ENCODE results near the gene SLC49A3.

SLC49A3 gene

GRCh38 chr4:664713-665231 lies 24.2 kb downstream of the SLC49A3 start:
- DNase-seq, result no peak

GRCh38 chr4:663438-664428 lies 25.2 kb downstream of the SLC49A3 start:
- no peak for DNase-seq

GRCh38 chr4:663046-663437 lies 25.9 kb downstream of the SLC49A3 start:
- no peak for DNase-seq

- DNase-seq, result no peak
Measured at GRCh38 chr4:661881-662761, 26.8 kb downstream of the SLC49A3 start.

- no peak for DNase-seq
Measured at GRCh38 chr4:661231-661630, 27.7 kb downstream of the SLC49A3 start.

GRCh38 chr4:660401-660800 lies 28.6 kb downstream of the SLC49A3 start:
- no peak for DNase-seq

- DNase-seq, result no peak
Measured at GRCh38 chr4:659851-660250, 29.1 kb downstream of the SLC49A3 start.

DNA sequence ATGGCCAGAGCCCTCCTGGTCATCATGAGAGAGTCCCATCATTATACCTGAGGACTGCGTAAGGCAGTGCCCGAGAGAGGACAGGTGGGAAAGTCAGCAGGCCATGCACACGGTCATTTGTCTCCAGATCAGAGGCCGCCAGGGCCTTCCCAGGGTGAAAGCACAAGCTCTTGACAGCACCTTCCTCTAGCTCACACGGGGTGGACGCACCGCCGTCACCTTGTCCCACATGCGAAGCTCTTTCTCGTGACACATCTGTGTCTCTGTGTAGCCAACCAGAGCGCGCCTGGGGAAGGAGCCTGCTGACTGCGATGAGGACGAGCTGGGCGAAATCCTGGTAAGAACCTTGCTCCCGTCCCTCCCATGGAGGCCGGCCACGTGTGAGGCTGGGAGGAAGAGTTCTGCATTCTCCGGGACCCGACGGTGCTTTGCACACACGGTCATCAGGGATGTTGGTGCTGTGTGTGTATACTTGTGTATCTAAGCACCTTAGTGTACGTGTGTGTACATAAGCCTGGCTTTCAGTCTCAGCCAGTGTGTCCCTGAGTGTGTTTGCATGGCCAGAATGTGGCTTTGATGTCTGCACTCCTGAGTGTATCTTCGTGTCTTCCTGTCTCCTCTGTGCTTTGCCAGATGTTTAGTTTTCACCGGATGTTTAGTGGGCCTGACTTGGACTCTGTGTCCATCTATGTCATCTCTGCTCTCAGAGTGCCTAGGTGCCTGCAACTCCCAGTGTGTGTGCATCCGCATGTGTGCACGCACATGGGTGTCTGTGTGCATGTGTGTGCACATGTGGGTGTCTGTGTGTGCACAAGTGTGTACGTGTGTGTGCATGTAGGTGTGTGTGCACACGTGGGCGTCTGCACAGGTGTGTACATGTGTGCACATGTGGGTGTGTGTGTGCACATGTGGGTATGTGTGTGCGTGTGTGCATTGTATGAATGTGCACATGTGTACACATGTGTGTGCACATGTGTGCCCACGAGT lies 30.0 kb downstream of the SLC49A3 start:
- no peak for DNase-seq

DNA sequence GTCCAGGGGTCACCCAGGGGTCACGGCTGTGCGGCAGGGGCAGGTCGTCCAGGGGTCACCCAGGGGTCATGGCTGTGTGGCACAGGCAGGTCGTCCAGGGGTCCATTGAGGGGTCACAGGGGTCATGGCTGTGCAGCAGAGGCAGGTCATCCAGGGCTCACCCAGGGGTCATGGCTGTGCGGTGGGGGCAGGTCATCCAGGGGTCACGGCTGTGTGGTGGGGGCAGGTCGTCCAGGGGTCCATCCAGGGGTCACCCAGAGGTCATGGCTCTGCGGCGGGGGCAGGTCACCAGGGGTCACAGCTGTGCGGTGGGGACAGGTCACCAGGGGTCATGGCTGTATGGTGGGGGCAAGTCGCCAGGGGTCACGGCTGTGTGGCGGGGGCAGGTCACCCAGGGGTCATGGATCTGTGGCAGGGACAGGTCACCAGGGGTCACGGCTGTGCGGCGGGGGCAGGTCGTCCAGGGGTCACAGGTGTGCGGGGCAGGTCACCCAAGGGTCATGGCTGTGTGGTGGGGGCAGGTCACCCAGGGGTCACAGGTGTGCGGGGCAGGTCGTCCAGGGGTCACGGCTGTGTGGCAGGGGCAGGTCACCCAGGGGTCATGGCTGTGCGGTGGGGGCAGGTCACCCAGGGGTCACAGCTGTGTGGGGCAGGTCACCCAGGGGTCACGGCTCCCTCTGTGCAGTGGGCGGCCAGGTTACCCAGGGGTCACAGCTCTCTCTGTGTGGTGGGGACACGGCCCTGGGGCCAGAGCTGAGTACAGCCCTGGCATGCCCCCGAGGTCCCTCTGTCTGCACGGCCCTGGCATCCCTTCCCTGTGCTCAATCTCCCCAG lies 30.9 kb downstream of the SLC49A3 start:
- DNase-seq, result no peak

DNA sequence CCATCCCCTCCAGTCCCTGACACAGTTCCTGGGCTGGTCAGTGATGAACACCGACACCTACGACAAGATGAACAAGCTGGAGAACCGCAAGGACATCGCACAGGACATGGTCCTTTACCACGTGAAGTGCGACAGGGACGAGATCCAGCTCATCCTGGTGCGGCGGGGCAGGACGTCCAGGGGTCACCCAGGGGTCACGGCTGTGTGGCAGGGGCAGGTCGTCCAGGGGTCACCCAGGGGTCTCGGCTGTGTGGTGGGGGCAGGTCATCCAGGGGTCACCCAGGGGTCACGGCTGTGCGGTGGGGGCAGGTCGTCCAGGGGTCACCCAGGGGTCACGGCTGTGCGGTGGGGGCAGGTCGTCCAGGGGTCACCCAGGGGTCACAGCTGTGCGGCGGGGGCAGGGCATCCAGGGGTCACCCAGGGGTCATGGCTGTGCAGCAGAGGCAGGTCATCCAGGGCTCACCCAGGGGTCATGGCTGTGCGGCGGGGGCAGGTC lies 31.6 kb downstream of the SLC49A3 start:
- no peak for DNase-seq

DNA sequence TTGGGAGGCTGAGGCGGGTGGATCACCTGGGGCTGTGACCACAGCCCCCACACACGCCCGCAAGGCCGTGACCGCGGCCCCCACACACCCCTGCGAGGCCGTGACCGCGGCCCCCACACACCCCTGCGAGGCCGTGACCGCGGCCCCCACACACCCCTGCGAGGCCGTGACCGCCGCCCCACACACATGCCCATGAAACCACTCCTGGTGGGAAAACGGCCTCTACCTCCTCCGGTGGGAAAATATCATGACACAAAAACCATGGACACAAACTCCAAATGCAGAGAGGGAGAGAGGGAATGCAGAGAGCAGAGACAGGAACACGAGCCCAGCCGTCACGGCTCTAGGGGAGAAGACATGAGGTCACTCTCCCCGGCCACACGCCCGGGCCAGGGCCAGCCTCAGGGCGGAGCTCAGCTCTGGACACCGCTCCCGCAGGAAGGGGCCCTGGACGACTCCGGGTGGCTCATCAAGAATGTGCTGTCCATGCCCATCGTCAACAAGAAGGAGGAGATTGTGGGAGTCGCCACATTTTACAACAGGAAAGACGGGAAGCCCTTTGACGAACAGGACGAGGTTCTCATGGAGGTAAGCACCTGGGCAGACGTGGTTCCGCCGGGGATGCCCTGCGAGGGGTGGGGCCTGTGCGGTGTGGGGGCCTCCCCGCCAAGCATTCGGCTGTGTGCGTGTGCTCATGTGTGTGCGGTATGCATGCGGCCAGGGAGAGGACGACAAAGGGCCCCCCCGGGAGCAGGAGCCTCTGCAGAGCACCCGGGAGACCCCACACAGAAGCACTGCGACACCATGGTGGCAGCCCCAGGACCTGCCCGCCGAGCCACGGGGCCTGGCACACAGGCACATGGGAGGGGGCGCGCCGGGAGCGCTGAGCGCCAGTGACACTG lies 32.3 kb downstream of the SLC49A3 start:
- no peak for DNase-seq

- no peak for DNase-seq
Measured at GRCh38 chr4:655464-656151, 33.3 kb downstream of the SLC49A3 start.

GRCh38 chr4:654871-655463 lies 34.0 kb downstream of the SLC49A3 start:
- DNase-seq, result no peak

GRCh38 chr4:654503-654845 lies 34.5 kb downstream of the SLC49A3 start:
- no peak for DNase-seq

DNA sequence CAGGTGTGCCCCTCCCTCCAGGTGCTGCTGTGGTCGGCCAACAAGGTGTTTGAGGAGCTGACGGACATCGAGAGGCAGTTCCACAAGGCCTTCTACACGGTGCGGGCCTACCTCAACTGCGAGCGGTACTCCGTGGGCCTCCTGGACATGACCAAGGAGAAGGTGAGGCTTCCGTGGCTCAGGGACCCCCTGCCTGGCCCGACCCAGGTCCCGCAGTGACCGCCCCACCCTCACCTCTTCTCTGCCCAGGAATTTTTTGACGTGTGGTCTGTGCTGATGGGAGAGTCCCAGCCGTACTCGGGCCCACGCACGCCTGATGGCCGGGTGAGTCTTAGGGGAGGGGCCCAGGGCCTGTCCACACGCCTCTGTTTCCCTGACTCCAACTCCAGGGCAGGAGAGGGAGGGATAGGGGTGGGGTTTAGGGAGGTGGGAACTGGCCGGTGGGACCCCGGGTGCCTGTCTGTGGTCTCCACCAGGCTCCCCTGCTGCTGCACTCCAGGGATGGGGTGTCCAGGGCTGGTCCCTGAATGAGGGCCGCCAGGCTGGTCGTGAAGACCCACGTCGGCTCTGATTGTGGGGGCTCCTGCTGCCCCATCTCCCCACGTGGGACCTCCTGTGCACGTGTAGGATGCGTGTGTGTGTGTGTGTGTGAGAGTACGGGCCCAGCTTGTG lies 35.0 kb downstream of the SLC49A3 start:
- no peak for DNase-seq

DNA sequence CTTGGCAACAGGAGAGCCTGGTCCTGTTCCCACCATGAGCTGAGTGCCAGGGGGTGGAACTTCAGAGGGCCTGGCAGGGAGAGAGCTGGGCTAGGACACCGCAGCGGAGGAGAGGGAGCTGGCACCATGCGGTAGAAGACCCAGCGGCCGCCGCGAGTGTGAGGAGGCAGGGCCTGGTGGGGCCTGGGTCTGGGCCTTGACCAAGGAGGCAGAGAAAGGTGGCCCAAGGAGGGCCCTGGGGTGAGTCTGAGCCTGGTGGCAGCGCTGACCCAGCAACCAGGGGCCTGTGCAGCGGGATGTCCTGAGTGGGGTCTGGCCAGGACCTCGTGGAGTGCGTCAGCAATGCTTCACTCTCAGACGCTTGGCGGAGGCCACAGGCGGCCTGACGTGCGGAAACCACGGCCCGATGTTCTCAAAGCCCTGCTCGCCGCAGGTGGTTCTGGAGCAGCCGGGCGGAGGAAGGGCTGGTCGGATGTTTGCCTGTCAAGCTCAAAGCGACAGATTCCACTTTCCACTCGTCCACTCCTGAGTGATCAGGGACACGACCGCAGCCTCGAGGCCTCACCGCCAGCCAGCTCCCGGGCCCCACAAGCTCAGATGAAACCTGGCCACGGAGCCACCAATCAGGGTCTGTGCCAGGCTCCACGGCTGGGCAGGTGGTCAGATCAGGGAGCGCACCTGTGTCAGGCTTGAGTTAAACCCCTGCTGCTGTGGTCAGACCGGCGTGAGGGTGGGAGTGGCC lies 35.7 kb downstream of the SLC49A3 start:
- no peak for DNase-seq

GRCh38 chr4:651884-652642 lies 36.9 kb downstream of the SLC49A3 start:
- no peak for DNase-seq

All from GDM1 (cell line).